Mucosa of rectum (tissue), 2 donors: ENCODE data around the gene ENPP4.
"Not testable (repeated sequence)": the region's sequence is repeated elsewhere in the genome, so short reads cannot be mapped to it uniquely, and the experiment has no call there.

ENCODE experiments used
- H3K27ac ChIP-seq, 2 donors: one replicate each; pipeline ENCODE4 v1.7.0; 2013; ENCODE audit warnings: inconsistent platforms in 2 of 2, low read depth in 2 of 2, low read length in 2 of 2
- H3K27me3 ChIP-seq, 2 donors: one replicate each; pipeline ENCODE4 v1.7.0; 2013; ENCODE audit warnings: low read length in 2 of 2; ENCODE audit not compliant: control insufficient read depth in 2 of 2, insufficient read depth in 2 of 2
- H3K36me3 ChIP-seq, 2 donors: one replicate each; pipeline ENCODE4 v1.7.0; 2013; ENCODE audit warnings: low read length in 2 of 2; ENCODE audit not compliant: control insufficient read depth in 2 of 2, insufficient read depth in 2 of 2
- H3K4me1 ChIP-seq, 2 donors: one replicate each; pipeline ENCODE4 v1.7.0; 2013; ENCODE audit warnings: low read length in 2 of 2, mild to moderate bottlenecking in 1 of 2; ENCODE audit not compliant: control insufficient read depth in 2 of 2, insufficient read depth in 2 of 2
- H3K4me3 ChIP-seq, 2 donors: one replicate each; pipeline ENCODE4 v1.7.0; 2013; ENCODE audit warnings: low read length in 2 of 2
- H3K9ac ChIP-seq, 2 donors: one replicate each; pipeline ENCODE4 v1.7.0; 2013; ENCODE audit warnings: low read length in 2 of 2, low read depth in 1 of 2, mild to moderate bottlenecking in 1 of 2
- H3K9me3 ChIP-seq, 2 donors: one replicate each; pipeline ENCODE4 v1.7.0; 2013; ENCODE audit warnings: low read length in 2 of 2; ENCODE audit not compliant: control insufficient read depth in 2 of 2
- donor health status: healthy.
- donor health status: Normal muscosa, but diverticular disease.

ENPP4 gene, protein sequence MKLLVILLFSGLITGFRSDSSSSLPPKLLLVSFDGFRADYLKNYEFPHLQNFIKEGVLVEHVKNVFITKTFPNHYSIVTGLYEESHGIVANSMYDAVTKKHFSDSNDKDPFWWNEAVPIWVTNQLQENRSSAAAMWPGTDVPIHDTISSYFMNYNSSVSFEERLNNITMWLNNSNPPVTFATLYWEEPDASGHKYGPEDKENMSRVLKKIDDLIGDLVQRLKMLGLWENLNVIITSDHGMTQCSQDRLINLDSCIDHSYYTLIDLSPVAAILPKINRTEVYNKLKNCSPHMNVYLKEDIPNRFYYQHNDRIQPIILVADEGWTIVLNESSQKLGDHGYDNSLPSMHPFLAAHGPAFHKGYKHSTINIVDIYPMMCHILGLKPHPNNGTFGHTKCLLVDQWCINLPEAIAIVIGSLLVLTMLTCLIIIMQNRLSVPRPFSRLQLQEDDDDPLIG

DNA sequence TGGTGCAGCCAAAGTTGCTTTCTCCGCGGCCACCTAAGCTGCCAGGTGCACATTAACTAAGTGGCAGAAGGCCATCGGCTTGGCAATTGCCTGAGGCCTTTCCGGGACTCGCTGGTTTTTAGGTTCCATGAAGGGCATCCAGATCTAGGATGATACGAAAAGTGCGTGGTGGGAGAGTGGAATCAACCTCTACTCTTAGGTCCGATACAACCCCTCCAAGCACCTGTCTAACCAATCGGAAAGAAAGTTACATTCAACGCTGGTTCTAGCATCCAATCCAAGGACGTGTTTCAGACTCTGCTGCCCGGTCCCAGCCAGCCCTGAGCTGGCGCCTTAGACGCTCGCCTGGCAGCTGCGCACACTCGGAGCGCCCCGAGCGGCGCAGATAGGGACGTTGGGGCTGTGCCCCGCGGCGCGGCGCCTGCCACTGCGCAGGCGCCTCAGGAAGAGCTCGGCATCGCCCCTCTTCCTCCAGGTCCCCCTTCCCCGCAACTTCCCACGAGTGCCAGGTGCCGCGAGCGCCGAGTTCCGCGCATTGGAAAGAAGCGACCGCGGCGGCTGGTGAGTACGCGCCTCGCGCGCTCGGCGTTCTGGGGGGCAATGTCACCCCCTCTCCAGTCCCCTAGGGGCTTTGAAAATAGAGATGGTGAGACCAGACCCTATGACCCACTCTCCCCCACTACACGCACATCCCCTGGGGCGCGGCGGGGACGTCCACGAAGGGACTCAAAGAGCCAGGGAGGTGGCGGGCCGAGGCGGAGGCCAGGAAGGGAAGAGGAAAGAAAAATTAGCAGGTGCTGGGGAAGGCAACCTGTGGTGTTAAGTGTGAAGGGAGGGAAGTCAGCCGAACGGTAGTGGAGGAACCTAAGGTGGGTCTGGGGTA, at the start of gene ENPP4:
Gene ENPP4, plus strand, starts transcription at position 361 of the 883 bp plus-strand sequence. CDS start 9,595 bp downstream, outside the sequence.
- H3K27me3 ChIP-seq = no peaks in the 10 kb centered on the region
- H3K4me3 ChIP-seq = peak within 1 kb of the TSS; percentile 66 to 98
- H3K4me1 ChIP-seq = peaks cover 3 to 5% of the 10 kb centered on the region in 2 donors
- H3K9me3 ChIP-seq = no peaks in the 10 kb centered on the region
- no peaks in the 10 kb centered on the region for H3K36me3 ChIP-seq
- H3K9ac ChIP-seq = peak within 1 kb of the TSS; percentile 89 to 97
- peak within 1 kb of the TSS; percentile 77 to 84 for H3K27ac ChIP-seq

DNA sequence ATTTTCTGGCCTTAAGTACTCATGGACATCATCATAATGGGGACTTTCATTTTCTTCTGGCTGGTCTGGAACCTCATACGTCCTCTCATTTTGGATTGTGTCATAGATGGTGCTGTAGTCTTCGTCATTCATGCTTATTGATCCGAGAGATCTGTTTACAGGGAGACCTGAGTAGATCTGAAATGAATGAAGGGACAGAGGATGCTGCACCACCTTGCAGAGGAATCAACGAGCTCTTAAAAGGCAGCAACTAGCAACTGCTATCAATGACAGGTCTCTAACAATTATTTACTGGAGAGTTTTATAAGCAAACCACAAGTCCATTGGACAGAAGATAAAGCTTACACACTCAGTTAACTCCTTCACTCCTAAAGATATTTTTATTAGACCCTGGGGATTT, 49.7 kb upstream of the ENPP4 start:
- Histone ChIP-seq H3K27ac (no peak overlapping the region), H3K27me3 (no peaks in the 10 kb centered on the region), H3K9ac (no peak overlapping the region), H3K4me1 (no peaks in the 10 kb centered on the region), H3K9me3 (no peaks in the 10 kb centered on the region), H3K36me3 (no peaks in the 10 kb centered on the region), H3K4me3 (no peak overlapping the region)

DNA sequence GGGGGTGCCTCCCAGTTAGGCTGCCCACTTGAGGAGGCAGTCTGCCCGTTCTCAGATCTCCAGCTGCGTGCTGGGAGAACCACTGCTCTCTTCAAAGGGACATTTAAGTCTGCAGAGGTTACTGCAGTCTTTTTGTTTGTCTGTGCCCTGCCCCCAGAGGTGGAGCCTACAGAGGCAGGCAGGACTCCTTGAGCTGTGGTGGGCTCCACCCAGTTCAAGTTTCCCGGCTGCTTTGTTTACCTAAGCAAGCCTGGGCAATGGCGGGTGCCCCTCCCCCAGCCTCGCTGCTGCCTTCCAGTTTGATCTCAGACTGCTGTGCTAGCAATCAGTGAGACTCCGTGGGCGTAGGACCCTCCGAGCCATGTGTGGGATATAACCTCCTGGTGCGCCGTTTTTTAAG, 44.1 kb upstream of the ENPP4 start:
- not testable (repeated sequence) for H3K4me1 ChIP-seq, H3K9me3 ChIP-seq, H3K4me3 ChIP-seq, H3K27me3 ChIP-seq, H3K27ac ChIP-seq, H3K36me3 ChIP-seq, H3K9ac ChIP-seq

DNA sequence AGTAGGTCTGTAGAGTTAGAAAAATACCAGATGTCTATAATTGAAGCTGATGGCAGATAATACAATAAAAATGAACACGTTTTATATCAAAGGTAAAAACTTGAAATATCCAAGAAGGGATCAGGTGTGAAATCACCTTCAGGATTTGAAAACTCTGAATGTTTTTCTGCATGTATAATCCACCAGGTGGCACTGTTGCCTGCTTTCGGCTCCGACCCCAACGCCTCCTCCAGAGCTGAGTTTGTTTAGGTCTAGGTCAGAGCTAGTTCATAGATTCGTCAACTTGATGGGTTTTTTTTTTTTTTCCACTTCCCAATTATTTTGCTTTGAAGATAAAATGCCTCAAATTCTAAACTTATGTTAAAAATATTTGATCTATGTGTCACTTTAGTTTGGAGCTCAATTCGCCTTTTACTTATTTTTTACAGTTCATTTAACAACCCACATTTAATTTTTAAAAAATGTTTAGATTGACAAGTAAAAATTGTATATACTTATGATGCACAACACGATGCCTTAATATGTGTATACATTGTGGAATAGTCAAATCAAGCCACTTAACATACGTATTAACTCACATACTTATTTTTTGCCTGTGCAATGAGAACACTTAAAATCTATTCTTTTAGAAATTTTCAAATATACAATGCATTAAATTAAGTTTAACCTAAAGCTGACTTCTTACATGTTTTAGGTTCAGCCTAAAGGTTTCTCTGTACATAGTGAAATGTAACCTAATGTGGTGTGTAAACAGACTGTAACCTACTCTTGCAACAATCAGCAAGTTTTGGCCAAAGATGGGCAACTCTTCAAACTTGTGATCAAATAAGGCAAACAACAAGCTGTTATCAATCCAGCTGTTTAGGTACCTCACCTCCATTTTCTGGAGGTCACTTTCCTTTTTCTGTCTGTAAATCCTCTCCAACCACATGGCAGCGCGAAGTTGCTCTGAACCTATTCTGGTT, 39.4 kb upstream of the ENPP4 start:
- H3K36me3 ChIP-seq = no peaks in the 10 kb centered on the region
- H3K9ac ChIP-seq = no peak overlapping the region
- H3K4me1 ChIP-seq = no peaks in the 10 kb centered on the region
- peaks cover 0 to 3% of the 10 kb centered on the region in 2 donors for H3K9me3 ChIP-seq
- H3K27me3 ChIP-seq = no peaks in the 10 kb centered on the region
- H3K27ac ChIP-seq = no peak overlapping the region
- no peak overlapping the region for H3K4me3 ChIP-seq

DNA sequence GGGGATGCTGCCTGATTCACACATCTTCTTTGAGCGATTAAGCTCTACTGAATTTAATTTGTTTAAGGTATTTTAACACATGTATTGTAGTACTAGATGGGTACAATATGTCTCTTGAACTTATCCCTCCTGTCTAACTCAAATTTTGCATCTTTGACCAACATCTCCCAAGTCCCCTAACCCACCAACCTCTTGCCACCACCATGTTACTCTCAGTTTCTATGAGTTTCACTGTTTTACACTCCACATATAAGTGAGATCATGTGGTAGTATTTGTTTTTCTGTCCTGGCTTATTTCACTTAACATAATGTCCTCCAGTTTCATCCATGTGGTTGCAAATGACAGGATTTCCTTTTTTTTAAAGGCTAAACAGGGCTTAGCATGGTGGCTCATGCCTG, 38.7 kb upstream of the ENPP4 start:
- no peak overlapping the region for H3K9ac ChIP-seq
- no peak overlapping the region for H3K27ac ChIP-seq
- no peaks in the 10 kb centered on the region for H3K27me3 ChIP-seq
- no peak overlapping the region for H3K4me3 ChIP-seq
- peaks cover under 1 to 3% of the 10 kb centered on the region in 2 donors for H3K9me3 ChIP-seq
- no peaks in the 10 kb centered on the region for H3K36me3 ChIP-seq
- H3K4me1 ChIP-seq = no peaks in the 10 kb centered on the region

DNA sequence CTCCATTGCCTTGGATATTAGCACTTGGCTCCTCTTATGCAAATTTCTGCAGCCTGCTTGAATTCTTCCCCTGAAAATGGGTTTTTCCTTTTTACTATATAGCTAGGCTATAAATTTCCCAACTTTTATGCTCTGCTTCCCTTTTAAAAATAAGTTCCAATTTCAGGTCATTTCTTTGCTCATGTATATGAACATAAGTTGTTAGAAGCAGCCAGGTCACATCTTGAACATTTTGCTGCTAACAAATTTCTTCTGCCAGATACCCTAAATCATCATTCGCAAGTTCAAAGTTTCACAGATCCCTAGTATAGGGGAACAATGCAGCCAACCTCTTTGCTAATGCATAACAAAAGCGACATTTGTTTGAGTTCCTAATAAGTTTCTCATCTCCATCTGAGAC, 34.5 kb upstream of the ENPP4 start:
- Histone ChIP-seq H3K36me3 (no peaks in the 10 kb centered on the region), H3K4me3 (no peak overlapping the region), H3K4me1 (peaks cover 0 to 3% of the 10 kb centered on the region in 2 donors), H3K27me3 (no peaks in the 10 kb centered on the region), H3K9ac (no peak overlapping the region), H3K27ac (no peak overlapping the region), H3K9me3 (peaks cover 3% of the 10 kb centered on the region in 2 donors)

DNA sequence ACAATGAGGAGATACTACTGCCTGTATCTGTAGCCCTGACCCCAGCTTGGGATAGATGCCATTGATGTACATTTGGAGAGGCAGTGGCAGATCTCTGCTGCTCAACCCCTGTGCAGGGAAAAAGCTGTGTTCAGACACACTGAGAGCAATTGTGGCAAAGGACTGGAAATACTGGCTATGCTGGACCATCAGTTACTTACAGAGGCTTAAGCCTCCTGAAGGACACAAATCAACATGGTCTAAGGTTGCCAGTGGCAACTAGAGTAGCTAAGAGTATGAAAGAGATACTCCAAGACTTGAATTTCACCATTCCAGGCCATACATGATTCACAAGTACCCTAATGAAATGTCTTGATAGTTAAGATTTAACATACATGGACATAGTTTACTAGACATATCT, 32.4 kb upstream of the ENPP4 start:
- Histone ChIP-seq H3K4me3 (no peak overlapping the region), H3K9ac (no peak overlapping the region), H3K36me3 (no peaks in the 10 kb centered on the region), H3K27ac (no peak overlapping the region), H3K9me3 (peaks cover 3% of the 10 kb centered on the region in 2 donors), H3K27me3 (no peaks in the 10 kb centered on the region), H3K4me1 (peaks cover 0 to 3% of the 10 kb centered on the region in 2 donors)

DNA sequence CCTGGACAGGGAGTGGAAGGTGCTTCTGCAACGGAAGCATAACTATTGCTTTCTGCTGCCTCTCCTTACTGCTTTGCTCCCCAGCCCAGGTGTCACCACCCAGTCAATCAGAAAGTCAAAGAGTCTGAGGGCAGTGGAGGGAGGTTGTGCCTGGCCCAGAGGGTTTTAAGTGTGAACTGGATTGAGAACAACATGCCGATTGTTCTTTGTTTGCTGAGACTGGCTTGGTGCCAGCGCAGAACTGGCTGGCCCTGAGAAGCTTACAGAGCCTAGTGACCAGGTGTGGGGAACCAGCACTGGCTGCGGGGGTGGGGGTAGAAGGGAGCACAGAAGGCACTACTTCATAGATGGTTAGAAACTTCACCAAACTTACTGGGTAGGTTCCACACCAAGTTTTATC, 31.1 kb upstream of the ENPP4 start:
- Histone ChIP-seq H3K9me3 (peaks cover 3% of the 10 kb centered on the region in 2 donors), H3K4me1 (peaks cover 0 to 3% of the 10 kb centered on the region in 2 donors), H3K27me3 (no peaks in the 10 kb centered on the region), H3K9ac (no peak overlapping the region), H3K4me3 (no peak overlapping the region), H3K27ac (no peak overlapping the region), H3K36me3 (no peaks in the 10 kb centered on the region)

DNA sequence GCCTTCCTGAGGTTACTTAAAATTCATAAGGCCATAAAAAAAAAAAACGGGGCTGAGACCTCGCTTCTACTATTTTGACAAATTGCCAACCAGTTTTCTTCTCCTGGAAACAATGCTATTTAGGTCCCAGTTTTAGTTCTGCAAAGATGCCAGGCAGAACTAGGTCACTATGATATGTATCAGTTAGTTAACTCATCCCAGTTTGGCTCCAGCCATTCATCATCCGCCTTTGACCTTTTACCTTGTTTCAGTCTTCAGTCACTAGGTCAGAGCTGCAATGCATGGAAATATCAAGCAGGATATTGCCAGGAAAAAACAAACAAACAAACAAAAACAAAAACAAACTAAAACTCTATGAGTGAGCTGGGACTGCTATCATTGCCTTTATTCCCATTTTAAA, 29.8 kb upstream of the ENPP4 start:
- Histone ChIP-seq H3K9me3 (peaks cover under 1 to 3% of the 10 kb centered on the region in 2 donors), H3K27me3 (no peaks in the 10 kb centered on the region), H3K9ac (no peak overlapping the region), H3K4me3 (no peak overlapping the region), H3K4me1 (peaks cover 0 to 3% of the 10 kb centered on the region in 2 donors), H3K27ac (no peak overlapping the region), H3K36me3 (no peaks in the 10 kb centered on the region)
